Middle frontal gyrus (tissue), 1 donor: ENCODE data around the gene DUSP8.

Experiments used
- DNase-seq: peaks from one replicate; pipeline ENCODE4 v3.0.0-alpha.2; 2015; ENCODE audit warnings: low spot score; ENCODE audit errors: extremely low spot score

Gene DUSP8

GRCh38 chr11:1554981-1555712 is 16.9 kb downstream of the DUSP8 start:
- DNase-seq = no peak

GRCh38 chr11:1553808-1554594 is 18.1 kb downstream of the DUSP8 start:
- no peak for DNase-seq

- no peak for DNase-seq
Measured at GRCh38 chr11:1549338-1550330, 22.4 kb downstream of the DUSP8 start.

GRCh38 chr11:1548221-1549070 is 23.6 kb downstream of the DUSP8 start:
- DNase-seq = no peak

- no peak for DNase-seq
Measured at GRCh38 chr11:1547467-1548098, 24.5 kb downstream of the DUSP8 start.

- DNase-seq = no peak
Measured at GRCh38 chr11:1546536-1547466, 25.3 kb downstream of the DUSP8 start.

- no peak for DNase-seq
Measured at GRCh38 chr11:1546077-1546535, 26.0 kb downstream of the DUSP8 start.

GRCh38 chr11:1545432-1545831 is 26.6 kb downstream of the DUSP8 start:
- DNase-seq = no peak

GRCh38 chr11:1544536-1544935 is 27.5 kb downstream of the DUSP8 start:
- no peak for DNase-seq

GRCh38 chr11:1543606-1544263 is 28.3 kb downstream of the DUSP8 start:
- DNase-seq = no peak

- no peak for DNase-seq
Measured at GRCh38 chr11:1542267-1542666, 29.8 kb downstream of the DUSP8 start.

- DNase-seq = no peak
Measured at GRCh38 chr11:1541474-1542204, 30.4 kb downstream of the DUSP8 start.

- DNase-seq = no peak
Measured at GRCh38 chr11:1540074-1540473, 32.0 kb downstream of the DUSP8 start.

GRCh38 chr11:1538153-1538552 is 33.9 kb downstream of the DUSP8 start:
- DNase-seq = no peak

- DNase-seq = no peak
Measured at GRCh38 chr11:1536065-1536843, 35.8 kb downstream of the DUSP8 start.

- no peak for DNase-seq
Measured at GRCh38 chr11:1534682-1535081, 37.4 kb downstream of the DUSP8 start.

- no peak for DNase-seq
Measured at GRCh38 chr11:1534171-1534570, 37.9 kb downstream of the DUSP8 start.
